Dedifferentiated amniotic fluid mesenchymal stem cell (primary cell): ENCODE data around the gene SLC6A13.
"Not testable (repeated sequence)": the region's sequence is repeated elsewhere in the genome, so short reads cannot be mapped to it uniquely, and the experiment has no call there.

Experiments
- DNase-seq: peaks from one replicate; pipeline ENCODE4 v3.0.0-alpha.2; 2016; ENCODE audit errors: extremely low spot score

SLC6A13 gene

GRCh38 chr12:262817-263216 lies at the start of gene SLC6A13:
Gene SLC6A13 (minus strand): TSS chr12:262836. CDS start chr12:260052, 2,784 bp downstream.
- no peak for DNase-seq

- DNase-seq, result no peak
Observed at GRCh38 chr12:308511-308910, 45.9 kb upstream of the SLC6A13 start.

GRCh38 chr12:307406-307805 lies 44.8 kb upstream of the SLC6A13 start:
- no peak for DNase-seq

GRCh38 chr12:304805-305204 lies 42.2 kb upstream of the SLC6A13 start:
- no peak for DNase-seq

GRCh38 chr12:302766-303165 lies 40.1 kb upstream of the SLC6A13 start:
- not testable (repeated sequence) for DNase-seq

DNA sequence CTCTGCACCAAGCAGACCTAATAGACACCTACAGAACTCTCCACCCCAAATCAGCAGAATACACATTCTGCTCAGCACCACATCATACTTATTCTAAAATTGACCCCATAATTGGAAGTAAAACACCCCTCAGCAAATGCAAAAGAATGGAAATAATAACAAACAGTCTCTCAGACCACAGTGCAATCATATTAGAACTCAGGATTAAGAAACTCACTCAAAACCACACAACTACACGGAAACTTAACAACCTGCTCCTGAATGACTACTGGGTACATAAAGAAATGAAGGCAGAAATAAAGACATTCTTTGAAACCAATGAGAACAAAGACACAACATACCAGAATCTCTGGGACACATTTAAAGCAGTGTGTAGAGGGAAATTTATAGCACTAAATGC lies 37.5 kb upstream of the SLC6A13 start:
- not testable (repeated sequence) for DNase-seq

- not testable (repeated sequence) for DNase-seq
Observed at GRCh38 chr12:299511-299910, 36.9 kb upstream of the SLC6A13 start.

GRCh38 chr12:298059-298458 lies 35.4 kb upstream of the SLC6A13 start:
- not testable (repeated sequence) for DNase-seq

- no peak for DNase-seq
Observed at GRCh38 chr12:295132-295531, 32.5 kb upstream of the SLC6A13 start.

GRCh38 chr12:293199-293598 lies 30.6 kb upstream of the SLC6A13 start:
- no peak for DNase-seq

- no peak for DNase-seq
Observed at GRCh38 chr12:292186-292585, 29.6 kb upstream of the SLC6A13 start.

GRCh38 chr12:291153-291723 lies 28.6 kb upstream of the SLC6A13 start:
- no peak for DNase-seq

DNA sequence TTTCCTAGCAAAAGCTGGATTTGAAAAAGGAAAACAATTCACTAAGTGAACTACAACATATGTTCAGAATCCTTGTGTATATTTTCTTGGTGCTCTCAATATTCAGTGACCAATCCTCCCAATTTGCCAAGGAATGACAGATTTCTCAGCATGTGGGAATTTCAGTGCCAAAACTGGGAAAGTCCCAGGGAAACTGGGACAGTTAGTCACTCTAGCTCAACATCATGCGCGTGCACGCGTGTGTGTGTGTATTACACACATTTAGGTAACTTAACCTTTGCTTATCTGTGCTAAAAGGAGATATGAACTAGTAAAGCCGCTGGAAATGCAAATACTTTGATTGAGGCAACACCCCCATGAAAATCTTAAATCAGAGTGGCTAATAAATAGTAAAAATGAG lies 26.1 kb upstream of the SLC6A13 start:
- DNase-seq, result no peak

DNA sequence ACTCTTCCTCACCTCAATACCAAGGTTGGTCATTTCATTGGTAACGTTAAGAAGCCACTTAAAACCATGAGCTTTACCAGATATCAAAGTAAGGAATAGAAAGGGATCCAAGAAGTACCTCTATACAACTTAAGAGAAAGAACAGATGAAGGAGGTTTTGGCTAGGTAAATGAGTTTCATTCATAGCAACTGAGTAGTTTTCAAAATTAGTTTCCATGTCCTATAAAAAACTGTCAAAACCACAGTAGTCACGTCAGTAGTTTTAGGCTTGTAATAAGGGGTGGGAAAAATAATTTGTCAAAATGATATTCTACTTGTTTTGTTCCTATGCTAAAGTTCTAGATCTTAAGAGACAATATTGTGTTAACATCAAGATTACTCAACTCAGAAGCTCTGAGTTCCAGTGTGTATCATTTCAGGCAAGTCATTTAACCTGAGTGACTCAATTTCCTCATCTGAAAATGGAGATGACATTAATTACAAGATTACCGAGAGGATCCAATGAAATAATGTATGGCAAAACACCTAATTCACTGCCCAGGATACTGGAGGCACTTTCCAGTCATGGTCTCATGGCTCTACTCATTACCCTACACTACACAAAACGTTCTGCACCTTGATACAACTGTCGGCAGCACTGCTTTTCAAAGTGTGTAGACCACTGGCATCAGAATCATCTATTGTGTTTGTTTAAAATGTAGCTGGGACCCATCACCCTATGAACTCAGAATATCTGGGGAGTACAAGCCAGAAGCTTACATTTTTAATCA lies 24.1 kb upstream of the SLC6A13 start:
- no peak for DNase-seq

GRCh38 chr12:278046-278445 lies 15.4 kb upstream of the SLC6A13 start:
- DNase-seq, result no peak

DNA sequence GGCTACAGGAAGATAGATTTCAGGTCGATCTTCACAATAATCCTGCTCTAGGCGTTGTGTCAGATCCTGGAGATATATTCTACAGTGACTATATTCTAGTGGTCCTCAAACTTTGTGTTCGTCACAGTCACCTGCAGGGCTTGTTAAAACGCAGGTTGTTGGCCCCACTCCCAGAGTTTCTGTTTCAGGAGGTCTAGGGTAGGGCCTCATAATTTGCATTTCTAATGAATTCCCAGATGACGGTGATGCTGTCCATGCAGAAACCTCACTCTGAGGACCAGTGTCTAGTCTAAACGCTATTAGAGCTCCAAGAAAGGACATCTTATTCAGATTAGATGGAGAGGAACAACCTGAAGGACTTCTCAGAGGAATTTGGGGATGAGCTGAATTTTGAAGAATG lies 13.2 kb upstream of the SLC6A13 start:
- DNase-seq, result no peak

DNA sequence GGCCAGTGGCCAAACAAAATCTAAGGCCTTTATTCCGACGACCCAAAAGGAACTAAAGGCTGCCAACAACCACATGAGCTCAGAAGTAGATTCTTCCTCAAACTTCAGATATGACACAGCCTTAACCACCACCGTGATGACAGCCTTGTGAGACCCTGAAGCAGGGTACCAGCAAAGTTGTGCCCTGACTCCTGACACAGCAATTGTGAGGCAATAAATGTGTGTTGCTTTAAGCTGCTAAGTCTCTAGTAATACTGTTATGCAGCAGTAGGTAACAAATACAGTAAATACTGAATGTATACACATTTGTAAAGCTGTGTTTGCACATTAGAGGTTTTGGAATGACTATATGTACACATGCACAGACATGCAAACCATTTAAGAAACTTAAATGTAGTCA lies 10.7 kb upstream of the SLC6A13 start:
- DNase-seq, result no peak

- no peak for DNase-seq
Observed at GRCh38 chr12:272942-273341, 10.3 kb upstream of the SLC6A13 start.

DNA sequence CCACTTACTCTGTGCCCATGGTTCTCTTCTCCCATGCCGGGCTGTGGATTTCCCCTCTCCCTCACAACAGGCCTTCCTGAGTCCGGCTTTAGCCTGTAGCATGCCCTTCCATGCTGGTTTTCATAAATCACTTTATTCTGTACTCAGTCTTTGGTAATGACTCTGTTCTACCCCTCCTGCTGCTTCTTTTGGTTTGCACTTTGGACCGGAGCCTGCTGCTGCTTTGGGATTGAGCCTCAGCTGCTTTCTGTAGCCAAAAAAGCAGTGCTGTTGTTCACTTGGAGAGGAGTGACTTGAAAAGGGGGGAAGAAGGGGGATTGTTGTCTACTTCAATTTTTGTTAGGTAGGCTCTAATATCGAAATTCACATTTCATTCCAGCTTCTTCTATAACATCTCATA lies 8.5 kb upstream of the SLC6A13 start:
- no peak for DNase-seq

- DNase-seq, result no peak
Observed at GRCh38 chr12:269191-269590, 6.6 kb upstream of the SLC6A13 start.

DNA sequence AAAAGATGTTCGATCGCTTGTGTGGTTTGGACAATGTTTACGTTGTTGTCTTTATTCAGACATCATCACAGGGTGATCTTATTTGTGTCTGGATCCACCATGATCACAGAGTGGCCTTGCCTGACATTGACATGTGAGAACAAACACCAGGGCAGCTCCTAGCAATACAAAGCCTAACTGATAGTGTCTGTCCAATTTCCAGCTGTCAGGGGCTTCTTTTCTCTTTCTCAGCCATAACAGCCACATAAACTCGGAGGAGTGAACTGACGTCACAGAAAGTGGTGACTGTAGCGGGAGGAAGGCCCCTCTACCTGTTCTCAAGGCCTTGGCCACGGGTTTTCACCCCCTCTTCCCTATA lies 5.8 kb upstream of the SLC6A13 start:
- no peak for DNase-seq

DNA sequence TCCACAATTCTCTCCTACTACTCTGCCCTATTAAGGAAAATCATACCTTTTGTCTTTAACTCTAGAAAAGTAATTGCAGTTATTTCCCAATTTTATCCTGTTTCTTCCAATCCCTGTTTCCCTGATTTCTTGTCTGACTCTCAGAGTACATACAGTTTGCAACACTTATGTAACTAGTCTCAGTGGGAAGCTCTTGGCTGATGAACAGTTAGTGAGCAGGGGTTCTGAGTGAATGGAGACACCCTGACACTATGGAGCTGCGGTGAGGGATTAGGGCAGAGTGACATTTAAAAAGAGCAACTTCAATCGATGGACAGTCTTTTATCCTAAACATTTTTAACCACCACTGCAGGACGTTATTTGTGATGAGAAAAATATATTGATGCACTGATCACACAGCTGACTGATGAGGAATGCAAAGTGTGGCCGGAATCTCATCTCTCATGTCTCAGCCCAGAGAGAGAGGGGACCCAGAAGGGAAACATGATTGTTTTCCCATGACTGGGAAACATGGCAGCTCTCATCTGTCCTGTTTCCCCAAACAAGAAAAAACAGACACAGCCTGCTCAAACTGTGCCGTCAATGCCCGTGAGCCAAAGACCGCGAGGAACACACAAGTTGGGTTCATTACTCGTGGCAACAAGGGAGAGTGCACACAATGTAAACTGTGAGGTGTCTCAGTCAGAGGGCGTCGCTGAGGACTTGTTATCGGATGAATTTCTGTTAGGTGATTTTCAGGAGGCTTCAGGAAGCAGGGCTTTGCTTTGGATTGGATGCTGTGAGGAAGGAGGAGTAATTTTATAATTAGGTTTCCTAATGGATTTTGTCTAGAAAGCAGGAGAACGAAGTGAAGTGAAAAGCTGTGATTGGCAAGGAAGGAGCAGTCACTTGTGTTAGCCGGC lies 5.2 kb upstream of the SLC6A13 start:
- no peak for DNase-seq

DNA sequence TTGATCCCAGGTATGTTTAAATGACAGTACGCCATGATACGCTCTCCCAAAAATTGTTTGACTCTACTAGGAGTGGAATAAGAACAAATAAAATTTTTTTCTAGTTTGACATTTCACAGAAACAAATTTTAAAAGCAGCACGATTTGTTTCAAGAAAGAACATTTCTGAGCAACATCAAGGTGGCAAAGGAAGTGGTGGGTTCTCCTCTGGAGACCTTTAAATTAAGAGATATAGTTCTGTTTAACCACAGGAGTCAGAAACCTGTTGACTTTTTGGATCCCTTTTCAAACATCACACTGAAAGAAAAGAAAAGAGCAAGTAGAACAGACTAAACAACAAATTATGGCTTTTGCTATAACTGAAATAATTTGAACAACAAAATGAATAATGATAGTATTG lies 2.5 kb upstream of the SLC6A13 start:
- DNase-seq, result no peak
